HG03558 (cell line): Measurements from ENCODE around the gene MT2A.
"Not testable (repeated sequence)": the region's sequence is repeated elsewhere in the genome, so short reads cannot be mapped to it uniquely, and the experiment has no call there.

Source experiments
- ATAC-seq: cut with Tn5 transposase; IDR thresholded peaks from one replicate; pipeline ENCODE4 v1.9.1; 2021; ENCODE audit warnings: moderate number of reproducible peaks; ENCODE audit not compliant: unreplicated experiment; ENCODE audit errors: extremely low read depth

Gene MT2A

GRCh38 chr16:56608043-56608875 lies at the start of gene MT2A:
Gene MT2A (plus strand): TSS chr16:56608584. CDS start chr16:56608656, 72 bp downstream.
- peak; percentile 62 for ATAC-seq

GRCh38 chr16:56559109-56559508 lies 49.3 kb upstream of the MT2A start:
- ATAC-seq: no peak

- ATAC-seq: no peak
Observed at GRCh38 chr16:56560447-56560846, 47.9 kb upstream of the MT2A start.

GRCh38 chr16:56561126-56561525 lies 47.3 kb upstream of the MT2A start:
- ATAC-seq: no peak

GRCh38 chr16:56564793-56565477 lies 43.4 kb upstream of the MT2A start, which contains the start of gene MT4:
Gene MT4 (plus strand): TSS chr16:56565073. CDS start chr16:56565129, 56 bp downstream.
- no peak for ATAC-seq

- no peak for ATAC-seq
Observed at GRCh38 chr16:56569971-56570370, 38.4 kb upstream of the MT2A start.

GRCh38 chr16:56571525-56571924 lies 36.9 kb upstream of the MT2A start:
- no peak for ATAC-seq

GRCh38 chr16:56574625-56575024 lies 33.8 kb upstream of the MT2A start:
- no peak for ATAC-seq

GRCh38 chr16:56576585-56577299 lies 31.6 kb upstream of the MT2A start:
- peak; percentile 65 for ATAC-seq

GRCh38 chr16:56577300-56577625 lies 31.1 kb upstream of the MT2A start:
- no peak for ATAC-seq

- no peak for ATAC-seq
Observed at GRCh38 chr16:56580391-56581048, 27.9 kb upstream of the MT2A start.

- not testable (repeated sequence) for ATAC-seq
Observed at GRCh38 chr16:56582911-56583310, 25.5 kb upstream of the MT2A start.

GRCh38 chr16:56583351-56584168 lies 24.8 kb upstream of the MT2A start:
- ATAC-seq: no peak

GRCh38 chr16:56584276-56584675 lies 24.1 kb upstream of the MT2A start:
- ATAC-seq: no peak

GRCh38 chr16:56588781-56589140 lies 19.6 kb upstream of the MT2A start:
- no peak for ATAC-seq

GRCh38 chr16:56589141-56590039 lies 19.0 kb upstream of the MT2A start, which contains the start of gene MT3:
Gene MT3 (plus strand): TSS chr16:56589528. CDS start chr16:56589591, 63 bp downstream.
- ATAC-seq: no peak

GRCh38 chr16:56591377-56592060 lies 16.9 kb upstream of the MT2A start:
- ATAC-seq: no peak
